Subcutaneous adipose tissue (tissue), 4 donors: Measurements from ENCODE around the gene SMG6. TPM values are rescaled to one million over a fixed set of nuclear protein-coding genes. Genes with fewer than 3 reads are reported as not detected.

Experiments used
- total RNA-seq, 4 donors: library from RNA; depleted of rRNA; stranded (reverse); fragments of >200 nt; gene quantifications; one replicate each; pipeline ENCODE4 v1.1.0, GENCODE V29; 2016
- TF ChIP-seq, protein P1 (sequence below): fragments of 450-650 bp; IDR thresholded peaks from one replicate; pipeline ENCODE4 v1.5.1; 2016; ENCODE audit warnings: low read depth, mild to moderate bottlenecking, control low read depth, antibody characterized with exemption, moderate library complexity

Gene SMG6
- total RNA-seq, 4 donors from 2014 or later = 14.5 to 50.7 (median 19.4) TPM

DNA sequence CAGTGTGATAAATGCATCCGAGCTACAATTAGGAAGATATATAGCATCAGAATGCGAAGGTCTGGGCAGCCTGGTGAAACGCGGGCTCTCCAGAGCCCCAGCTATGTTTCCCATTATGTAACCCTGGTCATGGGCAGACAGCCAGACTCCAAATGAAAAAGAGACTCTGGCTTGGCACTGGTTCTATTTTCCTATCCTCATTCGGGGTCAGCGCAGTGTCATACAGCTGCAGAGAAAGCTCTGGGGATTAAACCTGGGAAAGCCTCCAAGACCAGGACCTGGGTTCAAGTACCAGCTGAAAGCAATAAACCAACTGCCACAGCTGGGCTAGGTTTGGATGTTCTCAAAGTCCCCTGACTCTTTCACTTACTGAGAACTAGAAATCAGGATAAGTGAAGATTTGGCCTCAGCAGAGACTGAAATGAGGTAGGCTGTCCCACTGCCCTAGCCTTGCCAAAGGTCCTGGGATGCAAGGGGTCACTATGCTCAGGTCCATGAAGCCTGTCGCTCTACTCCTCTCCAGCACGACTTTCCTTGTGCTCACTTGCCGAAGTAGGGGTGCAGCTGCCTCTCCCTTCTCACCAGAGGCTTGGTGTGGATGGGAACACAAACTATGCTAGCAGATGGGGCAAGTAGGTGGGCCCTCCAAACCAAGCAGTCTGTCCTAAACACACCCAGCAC lies 123.8 kb downstream of the SMG6 start:
- TF ChIP-seq, protein P1, sequence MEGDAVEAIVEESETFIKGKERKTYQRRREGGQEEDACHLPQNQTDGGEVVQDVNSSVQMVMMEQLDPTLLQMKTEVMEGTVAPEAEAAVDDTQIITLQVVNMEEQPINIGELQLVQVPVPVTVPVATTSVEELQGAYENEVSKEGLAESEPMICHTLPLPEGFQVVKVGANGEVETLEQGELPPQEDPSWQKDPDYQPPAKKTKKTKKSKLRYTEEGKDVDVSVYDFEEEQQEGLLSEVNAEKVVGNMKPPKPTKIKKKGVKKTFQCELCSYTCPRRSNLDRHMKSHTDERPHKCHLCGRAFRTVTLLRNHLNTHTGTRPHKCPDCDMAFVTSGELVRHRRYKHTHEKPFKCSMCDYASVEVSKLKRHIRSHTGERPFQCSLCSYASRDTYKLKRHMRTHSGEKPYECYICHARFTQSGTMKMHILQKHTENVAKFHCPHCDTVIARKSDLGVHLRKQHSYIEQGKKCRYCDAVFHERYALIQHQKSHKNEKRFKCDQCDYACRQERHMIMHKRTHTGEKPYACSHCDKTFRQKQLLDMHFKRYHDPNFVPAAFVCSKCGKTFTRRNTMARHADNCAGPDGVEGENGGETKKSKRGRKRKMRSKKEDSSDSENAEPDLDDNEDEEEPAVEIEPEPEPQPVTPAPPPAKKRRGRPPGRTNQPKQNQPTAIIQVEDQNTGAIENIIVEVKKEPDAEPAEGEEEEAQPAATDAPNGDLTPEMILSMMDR = no peak

DNA sequence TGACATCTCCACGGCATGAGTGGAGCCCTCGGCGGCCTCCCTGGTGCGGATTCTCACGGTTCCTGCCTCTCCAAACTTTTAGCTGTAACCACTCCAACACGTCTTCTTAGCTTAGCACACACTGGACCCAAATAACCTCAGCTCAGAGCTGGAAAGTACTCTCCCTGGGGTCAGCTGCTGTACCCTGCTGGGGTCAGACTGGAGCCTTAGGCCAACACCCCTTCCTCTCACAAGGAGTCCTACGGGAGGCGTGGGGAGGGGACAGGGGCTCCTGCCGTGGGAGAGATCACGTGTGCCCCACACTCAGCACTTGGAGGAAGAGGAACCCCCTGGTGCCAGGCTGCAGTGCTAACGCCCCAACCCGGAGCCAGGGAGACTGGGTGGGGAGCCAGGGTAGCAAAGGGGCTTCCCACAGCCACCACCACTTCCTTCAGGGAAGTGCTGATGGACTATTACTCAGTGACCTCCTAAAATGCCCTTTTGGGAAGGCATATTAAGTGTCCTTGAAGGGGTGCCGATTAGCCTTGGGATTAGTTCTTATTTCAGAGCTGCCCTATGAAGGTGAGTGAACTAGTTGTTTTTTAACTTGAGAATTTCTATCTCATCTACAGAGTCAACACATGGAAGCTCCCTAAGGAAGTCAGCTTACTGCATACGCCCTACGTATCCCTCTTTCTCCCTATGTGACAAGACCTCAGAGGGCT lies 124.6 kb downstream of the SMG6 start:
- TF ChIP-seq, protein P1 = no peak

DNA sequence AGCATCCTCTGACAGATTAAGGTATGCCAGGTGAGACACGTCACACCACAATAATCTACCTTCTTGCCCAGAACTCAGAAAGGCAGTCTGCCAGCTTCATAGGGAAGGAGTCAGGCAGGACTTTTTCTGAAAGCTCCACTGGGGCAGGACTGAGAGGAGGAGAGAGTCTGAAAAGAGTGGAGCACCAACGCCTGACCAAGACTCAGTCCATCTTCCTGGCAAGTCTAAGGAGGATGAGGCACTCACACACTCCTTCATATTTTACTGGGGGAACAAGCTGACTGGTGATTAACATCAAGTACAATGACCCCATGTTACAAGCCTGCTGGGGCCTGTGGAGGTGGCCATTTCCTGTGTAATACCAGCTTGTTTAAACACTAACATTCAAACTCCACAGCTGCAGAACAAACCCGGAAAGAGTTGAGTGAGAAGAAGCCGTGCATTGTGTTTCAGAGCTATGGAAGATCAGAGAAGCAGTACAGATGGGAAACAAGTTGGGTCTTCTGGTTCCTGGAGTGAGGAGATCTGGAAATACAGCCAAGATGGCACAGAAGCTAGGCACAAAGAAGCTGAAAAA lies 126.3 kb downstream of the SMG6 start:
- TF ChIP-seq, protein P1 = no peak

DNA sequence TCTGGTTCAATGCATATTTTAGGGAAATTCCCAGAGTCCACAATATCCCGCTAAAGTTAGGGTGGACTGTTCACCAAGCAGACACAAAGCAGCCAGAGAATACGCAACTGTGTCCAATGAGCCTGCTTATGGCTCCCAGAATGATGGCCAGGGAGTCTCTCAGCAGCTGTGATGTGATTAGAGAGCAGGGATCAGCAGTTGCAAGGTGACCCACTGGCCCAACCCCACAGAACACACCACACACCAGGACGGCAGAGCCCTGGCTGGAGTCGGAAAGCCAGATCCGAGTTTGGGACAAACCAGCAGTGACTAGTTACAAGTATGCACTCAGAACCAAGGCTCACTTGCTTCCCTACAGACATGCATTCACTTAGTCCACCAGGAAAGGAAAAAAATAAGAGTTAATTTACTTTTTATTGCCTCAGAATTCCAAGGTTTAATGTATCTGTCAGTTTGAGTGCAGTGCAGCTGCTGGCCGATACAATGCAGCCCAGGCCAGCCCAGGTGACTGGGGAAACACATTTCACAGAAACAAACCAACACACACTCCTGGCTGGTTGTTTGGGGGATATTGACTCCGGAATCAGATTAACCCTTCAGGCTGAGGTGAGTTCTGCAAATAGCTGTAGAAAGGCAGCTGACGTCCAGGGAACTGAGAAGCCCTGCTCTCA lies 127.0 kb downstream of the SMG6 start:
- TF ChIP-seq, protein P1 = no peak

DNA sequence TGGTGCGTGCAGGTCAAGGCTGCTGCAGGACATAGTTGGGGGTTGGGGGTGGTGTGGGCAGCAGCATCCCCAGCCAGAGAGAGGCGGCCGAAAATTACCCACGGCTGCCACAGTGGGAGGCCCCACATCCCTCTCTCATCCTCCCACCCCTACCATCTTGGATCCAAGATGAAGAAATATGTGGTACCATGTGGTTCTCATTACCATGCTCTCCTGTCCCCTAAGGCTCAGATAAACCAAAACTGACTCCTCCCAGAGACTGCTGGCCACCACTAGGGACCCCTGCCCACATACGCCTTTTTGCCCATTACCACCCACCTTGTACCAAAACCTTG lies 128.3 kb downstream of the SMG6 start:
- TF ChIP-seq, protein P1 = no peak

DNA sequence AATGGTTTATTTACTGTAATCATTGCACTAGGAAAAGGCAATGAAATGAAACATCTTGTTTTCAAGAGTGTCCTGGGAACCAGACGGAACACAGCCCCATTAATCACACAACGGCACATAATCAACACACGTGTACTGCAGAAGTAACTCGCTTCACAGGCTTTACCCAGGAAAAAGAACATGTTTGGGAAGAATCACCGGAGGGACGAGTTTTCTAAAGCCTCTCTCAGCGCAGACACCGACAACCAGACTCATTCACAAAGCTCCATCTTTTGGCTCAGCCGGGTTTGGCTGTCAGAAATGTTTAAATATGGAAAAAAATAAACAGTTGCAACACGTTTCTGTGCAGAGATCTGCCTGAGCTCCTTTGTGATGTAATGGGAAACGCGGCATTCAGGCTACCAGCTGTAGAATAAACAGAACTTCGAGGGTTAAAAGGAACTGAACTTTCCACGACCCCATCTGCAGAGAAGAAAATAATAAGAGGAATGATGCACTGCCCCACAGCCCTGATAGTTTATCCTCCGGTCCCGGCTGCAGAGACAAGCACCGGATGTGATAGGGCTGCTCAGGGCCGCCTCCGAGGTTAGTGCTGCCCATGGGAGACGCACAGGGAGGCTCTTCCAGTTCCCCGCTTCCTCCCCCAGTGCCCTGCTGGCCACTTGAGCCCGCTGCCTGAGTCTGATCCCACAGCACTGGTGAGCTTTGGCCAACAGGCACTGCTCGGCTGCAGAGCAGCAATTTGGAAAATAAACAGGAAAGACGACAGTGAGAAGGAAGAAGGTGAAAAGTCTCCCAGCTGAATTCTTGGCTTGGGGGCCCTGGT lies 128.9 kb downstream of the SMG6 start:
- TF ChIP-seq, protein P1 = no peak
